GM12865 (cell line): ENCODE measurements around the gene FGF8.

Source experiments
- DNase-seq: peaks from one replicate; pipeline ENCODE4 v3.0.0; 2010; ENCODE audit warnings: low read depth
- H3K4me3 ChIP-seq: 2 replicates; pipeline ENCODE4 v1.5.1; 2011; ENCODE audit warnings: mild to moderate bottlenecking, low read depth, low read length, control low read depth
- TF ChIP-seq, protein P1 (sequence below): IDR thresholded peaks from 2 replicates; pipeline ENCODE4 v1.5.1; 2011; ENCODE audit warnings: low read length, control low read depth, low read depth, inconsistent platforms; ENCODE audit not compliant: insufficient read depth; ENCODE audit errors: missing control alignments

Gene FGF8

DNA sequence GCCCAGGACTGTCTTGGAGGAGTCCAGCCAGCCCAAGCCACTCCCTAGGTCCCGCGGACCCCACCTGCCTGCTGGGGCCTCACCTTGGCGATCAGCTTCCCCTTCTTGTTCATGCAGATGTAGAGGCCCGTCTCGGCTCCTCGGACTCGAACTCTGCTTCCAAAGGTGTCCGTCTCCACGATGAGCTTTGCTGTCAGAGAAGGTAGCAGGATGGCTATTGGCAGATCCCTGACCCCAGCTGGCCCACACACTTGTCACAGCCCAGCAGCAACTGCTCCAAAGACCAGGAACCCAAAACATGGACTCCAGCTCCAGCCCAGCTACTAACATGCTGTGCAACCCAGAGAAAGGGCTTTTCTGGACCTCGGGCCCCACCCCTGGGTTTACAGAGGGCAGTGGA, 4.5 kb downstream of the FGF8 start:
- DNase-seq: no peak
- no peak overlapping the region for H3K4me3 ChIP-seq
- TF ChIP-seq, protein P1, sequence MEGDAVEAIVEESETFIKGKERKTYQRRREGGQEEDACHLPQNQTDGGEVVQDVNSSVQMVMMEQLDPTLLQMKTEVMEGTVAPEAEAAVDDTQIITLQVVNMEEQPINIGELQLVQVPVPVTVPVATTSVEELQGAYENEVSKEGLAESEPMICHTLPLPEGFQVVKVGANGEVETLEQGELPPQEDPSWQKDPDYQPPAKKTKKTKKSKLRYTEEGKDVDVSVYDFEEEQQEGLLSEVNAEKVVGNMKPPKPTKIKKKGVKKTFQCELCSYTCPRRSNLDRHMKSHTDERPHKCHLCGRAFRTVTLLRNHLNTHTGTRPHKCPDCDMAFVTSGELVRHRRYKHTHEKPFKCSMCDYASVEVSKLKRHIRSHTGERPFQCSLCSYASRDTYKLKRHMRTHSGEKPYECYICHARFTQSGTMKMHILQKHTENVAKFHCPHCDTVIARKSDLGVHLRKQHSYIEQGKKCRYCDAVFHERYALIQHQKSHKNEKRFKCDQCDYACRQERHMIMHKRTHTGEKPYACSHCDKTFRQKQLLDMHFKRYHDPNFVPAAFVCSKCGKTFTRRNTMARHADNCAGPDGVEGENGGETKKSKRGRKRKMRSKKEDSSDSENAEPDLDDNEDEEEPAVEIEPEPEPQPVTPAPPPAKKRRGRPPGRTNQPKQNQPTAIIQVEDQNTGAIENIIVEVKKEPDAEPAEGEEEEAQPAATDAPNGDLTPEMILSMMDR: no peak

DNA sequence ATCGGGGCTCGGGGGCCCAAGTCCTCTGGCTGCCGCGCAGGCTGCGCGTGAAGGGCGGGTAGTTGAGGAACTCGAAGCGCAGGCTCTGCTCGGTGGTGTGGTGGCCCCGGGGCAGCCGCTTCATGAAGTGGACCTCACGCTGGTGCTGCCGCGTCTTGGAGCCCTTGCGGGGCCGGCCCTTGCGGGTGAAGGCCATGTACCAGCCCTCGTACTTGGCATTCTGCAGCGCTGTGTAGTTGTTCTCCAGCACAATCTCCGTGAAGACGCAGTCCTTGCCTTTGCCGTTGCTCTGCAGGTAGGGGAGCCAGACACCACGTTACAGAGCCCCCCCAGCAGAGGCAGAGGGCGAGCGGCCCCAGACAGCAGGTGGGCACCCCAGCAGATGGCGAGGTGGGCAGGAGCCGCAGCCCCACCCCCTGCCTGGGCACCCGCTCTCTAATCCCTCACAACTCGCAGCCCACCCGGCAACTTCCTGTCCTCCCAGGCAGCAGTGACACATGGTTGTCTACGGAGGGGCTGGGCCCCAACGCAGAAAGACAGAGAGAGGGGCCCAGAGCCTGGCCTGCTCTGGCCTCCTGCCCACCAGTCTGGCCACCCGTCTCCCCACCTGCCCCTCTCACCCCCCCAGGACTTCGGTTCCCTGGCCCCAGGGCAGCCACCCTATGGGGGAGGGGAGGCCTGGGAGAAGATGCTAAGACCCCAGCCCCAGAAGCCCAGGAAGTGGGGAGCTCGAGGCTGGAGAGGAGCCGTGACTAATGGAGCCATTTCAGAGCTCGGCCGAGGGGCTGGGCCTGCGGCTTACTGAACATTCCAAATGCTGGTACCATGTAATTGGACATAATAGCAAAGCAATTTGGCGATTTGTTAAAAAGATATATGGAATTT, 5.3 kb downstream of the FGF8 start:
- no peak overlapping the region for H3K4me3 ChIP-seq
- no peak for DNase-seq
- TF ChIP-seq, protein P1: no peak

DNA sequence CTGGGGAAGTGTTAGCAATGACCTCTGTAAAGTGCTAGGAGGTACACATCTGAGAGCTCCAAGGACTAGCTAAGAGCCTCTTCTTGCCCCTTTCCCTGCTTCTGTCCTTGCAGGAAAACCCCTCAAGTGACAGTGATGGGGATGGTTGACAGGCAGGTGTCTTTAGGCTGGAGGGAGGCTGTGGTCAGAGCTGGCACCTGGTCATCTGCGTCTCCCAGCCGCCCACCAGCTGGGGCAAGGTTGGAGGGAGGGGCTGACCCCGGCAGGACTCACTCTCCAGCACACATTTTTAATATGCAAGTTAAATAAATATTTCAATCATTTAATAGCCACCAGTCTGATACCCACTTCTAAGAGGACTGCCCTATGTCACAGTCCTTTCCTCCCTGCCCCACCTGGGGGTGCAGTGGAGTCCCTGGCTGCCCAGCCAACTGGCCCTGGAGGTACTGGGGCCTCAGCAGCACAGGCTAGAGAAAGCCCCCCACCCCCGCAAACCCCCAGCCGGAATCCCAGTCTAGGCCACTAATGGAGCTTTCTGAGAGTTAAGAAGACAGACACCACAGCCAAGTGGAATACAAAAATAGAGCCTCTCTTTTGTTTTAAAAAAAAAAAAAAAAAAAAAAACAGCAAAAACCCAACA, 6.3 kb downstream of the FGF8 start:
- TF ChIP-seq, protein P1: no peak
- DNase-seq: no peak
- H3K4me3 ChIP-seq: no peak overlapping the region

DNA sequence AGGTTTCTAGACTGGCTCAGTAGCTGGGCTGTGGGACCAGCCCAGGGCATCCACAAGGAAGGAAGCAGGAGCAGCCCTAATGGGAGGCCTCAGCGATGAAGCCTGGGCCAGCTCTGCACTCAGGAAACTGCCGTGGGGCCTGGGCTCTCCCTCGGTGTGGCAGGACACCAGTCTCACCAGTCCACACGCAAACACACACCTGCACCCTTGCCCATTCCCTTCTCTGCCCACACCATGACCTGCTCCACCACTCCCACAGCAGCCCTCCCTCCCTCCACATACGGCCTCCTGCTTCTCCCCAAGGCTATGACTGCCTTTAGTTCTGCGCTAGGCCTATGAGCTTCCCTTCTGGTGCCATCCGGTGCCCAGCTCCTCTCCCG, 7.1 kb downstream of the FGF8 start:
- DNase-seq: no peak
- TF ChIP-seq, protein P1: no peak
- H3K4me3 ChIP-seq: no peak overlapping the region

DNA sequence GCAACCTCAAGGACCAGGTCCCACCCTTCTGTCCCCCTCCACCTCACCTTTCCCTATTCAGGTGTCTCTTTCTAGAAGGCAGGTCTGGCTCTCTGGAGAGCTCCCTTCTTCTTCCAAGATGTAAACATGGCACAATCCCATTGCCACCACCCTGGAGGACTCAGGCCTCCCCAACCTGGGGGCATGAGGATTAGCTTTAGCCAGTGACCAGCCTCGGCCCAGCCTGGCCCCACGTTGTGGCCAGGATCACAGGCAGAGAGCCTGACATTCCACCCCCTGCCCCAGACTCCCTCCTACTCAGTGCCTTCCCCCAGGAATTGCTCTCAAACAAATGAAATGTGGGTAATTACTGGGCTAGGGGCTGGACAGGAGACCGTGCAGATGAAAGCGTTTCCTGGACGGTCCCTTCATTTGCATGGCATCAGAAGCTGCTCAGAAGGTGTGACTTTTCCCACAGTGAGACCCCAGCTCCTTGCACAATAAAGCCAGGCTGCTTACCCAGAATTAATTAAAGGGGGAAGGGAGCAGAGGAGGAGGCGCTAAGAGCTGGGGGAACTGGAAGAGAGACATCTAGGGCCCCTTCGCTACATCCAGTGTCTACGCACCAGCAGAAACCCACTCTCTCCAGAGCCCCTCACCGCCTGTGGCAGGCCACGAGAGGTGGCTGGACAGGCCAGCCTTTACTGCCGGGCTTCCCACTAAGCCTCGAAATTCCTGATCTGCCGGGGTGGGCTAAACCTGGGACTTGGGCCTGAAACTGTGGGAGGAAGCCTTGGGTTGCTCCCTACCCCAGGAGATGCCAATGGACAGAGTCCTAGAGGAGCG, 7.7 kb downstream of the FGF8 start:
- DNase-seq: no peak
- TF ChIP-seq, protein P1: no peak
- no peak overlapping the region for H3K4me3 ChIP-seq

DNA sequence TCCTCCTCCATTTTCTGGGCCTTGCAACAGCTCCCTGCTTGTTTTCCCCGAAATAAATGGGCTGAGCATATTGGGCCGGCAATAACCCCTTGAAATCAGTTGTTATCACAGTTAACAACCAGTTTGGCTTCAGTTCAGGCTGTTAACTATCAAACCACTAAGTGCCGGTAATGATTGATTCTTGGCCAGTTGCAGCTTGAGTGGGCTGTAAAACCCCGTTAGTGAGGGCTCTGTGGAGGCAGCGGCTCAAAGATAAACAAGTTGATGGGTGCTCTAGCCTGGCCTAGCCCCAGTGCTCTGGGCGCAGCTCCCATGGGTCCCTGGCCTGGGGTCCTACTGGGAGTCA, 8.3 kb downstream of the FGF8 start:
- DNase-seq: no peak
- no peak overlapping the region for H3K4me3 ChIP-seq
- TF ChIP-seq, protein P1: no peak
